ENCODE measurements around the gene ZNF862. TPM values are rescaled to one million over a fixed set of nuclear protein-coding genes. Genes with fewer than 3 reads are reported as not detected.
A peak's percentile ranks its signal among the peaks of the same experiment; 100 is the strongest.

Gene ZNF862
- total and polyA plus RNA-seq, 2 donors (not counting 1 experiment from before 2014, with no cell fraction given), result 24.1 to 33.0 TPM

DNA sequence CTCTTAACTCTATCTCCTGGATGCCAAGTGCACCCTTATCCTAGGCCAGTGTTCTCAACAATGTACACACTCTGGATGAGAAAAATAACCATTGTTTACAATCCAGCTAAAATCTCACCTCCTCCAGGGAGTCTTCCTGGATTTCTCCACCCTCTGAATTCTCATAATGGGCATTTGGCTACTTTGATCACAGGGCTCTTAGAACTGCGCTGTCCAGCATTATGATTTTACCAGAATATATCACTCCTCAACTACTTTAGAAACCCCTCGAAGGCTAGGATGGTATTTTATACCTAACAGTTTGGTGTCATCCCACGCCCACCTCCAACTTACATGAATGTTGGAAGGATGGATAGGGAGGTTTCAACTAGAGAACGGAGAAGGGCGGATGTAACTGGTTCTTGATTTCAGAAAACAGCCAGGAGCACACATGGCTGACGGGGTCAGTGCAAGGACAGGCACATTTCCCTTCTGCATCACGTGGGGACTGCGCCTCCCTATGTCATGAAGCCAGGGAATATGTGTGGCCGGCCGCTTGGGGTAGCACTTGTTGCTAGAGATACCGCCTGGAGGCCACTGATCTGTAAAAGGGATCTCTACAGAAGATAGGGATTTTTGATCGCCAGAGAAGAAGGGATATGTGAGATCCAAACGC lies 34.4 kb downstream of the ZNF862 start:
- no peaks in the 10 kb centered on the region for H3K9me3 Mint-ChIP-seq (ENCODE audit: insufficient read depth)
- peak overlapping the region; percentile 90 for H3K4me3 Mint-ChIP-seq
- ATAC-seq (ENCODE audit: low read depth) (no peak), DNase-seq (peak; percentile 38)
- H3K27ac ChIP-seq (ENCODE audit: low read length in 2 of 2), result no peak overlapping the region
- no peaks in the 10 kb centered on the region for H4K20me1 ChIP-seq (ENCODE audit: control insufficient read depth, insufficient read depth, low read length, poor library complexity, severe bottlenecking)
- H3K4me1 ChIP-seq (ENCODE audit: control insufficient read depth in 2 of 2, insufficient read depth in 2 of 2, low read length in 2 of 2), result peaks cover 40 to 44% of the 10 kb centered on the region in 2 donors
- peak overlapping the region; percentile 98 for H2AFZ ChIP-seq (ENCODE audit: insufficient read depth, low read depth, low read length, poor library complexity, severe bottlenecking)
- peaks cover 0 to 4% of the 10 kb centered on the region in 2 experiments for H3K36me3 ChIP-seq (replicated peaks in 1 of 2; ENCODE audit: control extremely low read depth in 1 of 2, control insufficient read depth in 1 of 2, extremely low read depth in 1 of 2, insufficient read depth in 2 of 2, low read length in 1 of 2)
- peaks cover 12% of the 10 kb centered on the region for H3K79me2 ChIP-seq (ENCODE audit: control insufficient read depth, insufficient read depth, low read length)
- WGBS (ENCODE audit: insufficient coverage), result 13% methylated on average over 10 of the region's 13 CpGs
- ChIA-PET CTCF (no interaction called here), POLR2A (no interaction called here)
- peaks cover 40% of the 10 kb centered on the region for H3K4me1 Mint-ChIP-seq
- peak overlapping the region; percentile 95 for H3K4me2 ChIP-seq (replicated peaks; ENCODE audit: low read depth, low read length, poor library complexity, severe bottlenecking)
- intact Hi-C loops (cut with micrococcal nuclease), result loop anchor here (1.0 to 10.0 kb wide), 4 partner anchors 34 to 378 kb away; partner anchors contain the start of genes ZNF746 and ZNF862
- H3K4me3 ChIP-seq (ENCODE audit: control extremely low read depth in 1 of 5, extremely low read depth in 1 of 5, insufficient read depth in 1 of 5, low read depth in 2 of 5, low read length in 4 of 5), result peak overlapping the region; percentile 3 to 90 (median 73)
- TF ChIP-seq, protein P1, sequence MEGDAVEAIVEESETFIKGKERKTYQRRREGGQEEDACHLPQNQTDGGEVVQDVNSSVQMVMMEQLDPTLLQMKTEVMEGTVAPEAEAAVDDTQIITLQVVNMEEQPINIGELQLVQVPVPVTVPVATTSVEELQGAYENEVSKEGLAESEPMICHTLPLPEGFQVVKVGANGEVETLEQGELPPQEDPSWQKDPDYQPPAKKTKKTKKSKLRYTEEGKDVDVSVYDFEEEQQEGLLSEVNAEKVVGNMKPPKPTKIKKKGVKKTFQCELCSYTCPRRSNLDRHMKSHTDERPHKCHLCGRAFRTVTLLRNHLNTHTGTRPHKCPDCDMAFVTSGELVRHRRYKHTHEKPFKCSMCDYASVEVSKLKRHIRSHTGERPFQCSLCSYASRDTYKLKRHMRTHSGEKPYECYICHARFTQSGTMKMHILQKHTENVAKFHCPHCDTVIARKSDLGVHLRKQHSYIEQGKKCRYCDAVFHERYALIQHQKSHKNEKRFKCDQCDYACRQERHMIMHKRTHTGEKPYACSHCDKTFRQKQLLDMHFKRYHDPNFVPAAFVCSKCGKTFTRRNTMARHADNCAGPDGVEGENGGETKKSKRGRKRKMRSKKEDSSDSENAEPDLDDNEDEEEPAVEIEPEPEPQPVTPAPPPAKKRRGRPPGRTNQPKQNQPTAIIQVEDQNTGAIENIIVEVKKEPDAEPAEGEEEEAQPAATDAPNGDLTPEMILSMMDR (IDR thresholded peaks at IDR 0.05), result no peak
- TF ChIP-seq EZH2 (IDR thresholded peaks at IDR 0.05; ENCODE audit: borderline replicate concordance, insufficient read depth, low read depth, low read length, poor library complexity, severe bottlenecking), result no peak
- peak overlapping the region; percentile 80 for H3K9ac ChIP-seq (ENCODE audit: low read length)
- no peaks in the 10 kb centered on the region for H3K27me3 Mint-ChIP-seq
- no peaks in the 10 kb centered on the region for H3K27me3 ChIP-seq (replicated peaks in 1 of 4; ENCODE audit: control extremely low read depth in 1 of 4, control insufficient read depth in 3 of 4, insufficient read depth in 4 of 4, low read length in 3 of 4)
- H3K9me3 ChIP-seq (ENCODE audit: control extremely low read depth in 1 of 3, control insufficient read depth in 2 of 3, insufficient read depth in 1 of 3, low read length in 2 of 3), result no peaks in the 10 kb centered on the region
- H3K27ac Mint-ChIP-seq, result no peak overlapping the region
